ENCODE data around the gene ZNF660.
A peak's percentile ranks its signal among the peaks of the same experiment; 100 is the strongest.

ZNF660 gene

GRCh38 chr3:44642337-44642736 is 57.6 kb downstream of the ZNF660 start:
- DNase-seq, result no peak

- no peak for DNase-seq
Measured at GRCh38 chr3:44643024-44643423, 58.3 kb downstream of the ZNF660 start.

DNA sequence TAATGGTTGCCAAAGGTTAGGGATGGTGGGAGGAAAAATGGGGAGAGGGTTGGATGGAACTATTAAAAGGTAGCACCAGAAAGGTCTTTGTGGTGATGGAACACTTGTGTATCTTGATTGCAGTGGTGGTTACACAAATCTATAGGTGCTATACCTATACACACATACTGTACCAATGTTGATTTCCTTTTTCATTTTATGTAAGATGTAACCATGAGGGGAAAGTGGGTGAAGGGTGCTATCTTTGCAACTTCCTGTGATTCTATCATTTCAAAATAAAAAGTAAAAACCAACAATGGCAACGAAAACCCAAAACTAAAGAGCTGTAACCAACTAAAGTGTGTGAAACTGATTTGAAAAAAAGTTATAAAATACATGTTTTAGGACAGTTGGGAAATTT is 63.0 kb downstream of the ZNF660 start:
- DNase-seq, result no peak

DNA sequence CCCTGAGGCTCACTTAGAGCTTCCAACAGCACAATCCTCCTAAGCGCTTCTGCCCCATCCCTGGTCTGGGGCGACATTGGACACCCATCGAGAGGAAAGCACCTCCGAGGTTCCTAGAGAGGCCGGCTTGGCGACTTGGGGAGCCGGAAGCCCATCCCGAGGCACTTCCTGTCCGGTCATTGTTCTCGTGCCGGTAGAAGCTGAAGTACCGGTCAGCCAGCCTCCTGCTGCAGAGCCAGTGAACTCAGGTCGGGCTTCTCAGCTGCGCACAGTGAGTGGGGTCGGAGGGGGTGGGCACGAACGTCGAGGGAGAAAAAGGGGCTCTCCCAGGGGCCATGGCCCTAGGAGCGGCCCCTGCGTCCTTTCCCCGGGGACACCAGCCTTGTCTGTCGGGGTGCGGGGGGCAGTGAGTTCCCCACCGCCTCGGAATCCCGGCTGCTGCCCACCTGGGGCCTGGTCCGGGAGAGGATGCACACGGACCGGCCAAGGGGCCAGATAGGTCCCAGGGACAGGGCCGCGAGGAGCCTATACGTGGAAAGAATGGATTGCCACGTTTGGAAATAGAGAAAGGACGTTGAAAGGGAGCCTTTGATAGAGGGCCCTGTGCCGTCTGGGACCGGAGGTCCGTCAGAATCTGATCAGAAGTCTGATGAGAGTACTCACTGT is 63.9 kb downstream of the ZNF660 start, which contains the start of gene ZNF35:
Gene ZNF35 (plus strand): TSS at position 169 of the 666 bp plus-strand sequence. CDS start 2,336 bp downstream, outside the sequence.
- peak; percentile 18 for DNase-seq
